ENCODE data around the gene C22orf42. TPM values are rescaled to one million over a fixed set of nuclear protein-coding genes. Genes with fewer than 3 reads are reported as not detected.

Gene C22orf42
- total RNA-seq, 3 donors from 2014 or later (not counting 1 experiment from before 2014, with no cell fraction given): not detected

GRCh38 chr22:32112380-32112779 is 46.7 kb downstream of the C22orf42 start:
- no peaks in the 10 kb centered on the region for H3K4me1 ChIP-seq (ENCODE audit: control insufficient read depth, insufficient read depth, low read length)
- WGBS (ENCODE audit: insufficient coverage): no CpG with 5 or more reads among the region's 2 CpGs
- no peaks in the 10 kb centered on the region for H3K9me3 ChIP-seq (ENCODE audit: control insufficient read depth, insufficient read depth, low read length)
- no peaks in the 10 kb centered on the region for H3K36me3 ChIP-seq (ENCODE audit: control insufficient read depth, insufficient read depth, low read length)
- ATAC-seq (no peak), DNase-seq (no peak)
- no peaks in the 10 kb centered on the region for H3K27me3 ChIP-seq (ENCODE audit: control insufficient read depth, insufficient read depth, low read length)
- Mint-ChIP-seq H3K4me1 (no peaks in the 10 kb centered on the region), H3K27me3 (ENCODE audit: low read depth in 2 of 2) (peaks cover 17 to 42% of the 10 kb centered on the region in 2 donors), H3K9me3 (no peaks in the 10 kb centered on the region), H3K36me3 (no peaks in the 10 kb centered on the region), H3K4me3 (no peak overlapping the region), H3K27ac (no peak overlapping the region)
- H3K27ac ChIP-seq (ENCODE audit: low read length): no peak overlapping the region
- intact Hi-C loops (cut with micrococcal nuclease): no loop called here
- no peak overlapping the region for H3K4me3 ChIP-seq (ENCODE audit: low read length)
- no peak for TF ChIP-seq CTCF (IDR thresholded peaks at IDR 0.05)

- Mint-ChIP-seq H3K36me3 (no peaks in the 10 kb centered on the region), H3K4me1 (no peaks in the 10 kb centered on the region), H3K27ac (no peak overlapping the region), H3K27me3 (ENCODE audit: low read depth in 2 of 2) (peaks cover 13 to 58% of the 10 kb centered on the region in 2 donors), H3K9me3 (no peaks in the 10 kb centered on the region), H3K4me3 (no peak overlapping the region)
- ATAC-seq: peak in 1 of 3 donors; percentile 37
- H3K27ac ChIP-seq (ENCODE audit: low read length): no peak overlapping the region
- peak in 1 of 2 donors; percentile 15 for DNase-seq
- no peaks in the 10 kb centered on the region for H3K27me3 ChIP-seq (ENCODE audit: control insufficient read depth, insufficient read depth, low read length)
- no peaks in the 10 kb centered on the region for H3K36me3 ChIP-seq (ENCODE audit: control insufficient read depth, insufficient read depth, low read length)
- intact Hi-C loops (cut with micrococcal nuclease): loop anchor here (10.0 kb wide), 1 partner anchor 368 kb away; the partner anchor contains the start of gene FBXO7
- no peaks in the 10 kb centered on the region for H3K4me1 ChIP-seq (ENCODE audit: control insufficient read depth, insufficient read depth, low read length)
- no peak for TF ChIP-seq CTCF (IDR thresholded peaks at IDR 0.05)
- no peak overlapping the region for H3K4me3 ChIP-seq (ENCODE audit: low read length)
- WGBS (ENCODE audit: insufficient coverage): 0% methylated on average over 1 of the region's 1 CpG
- no peaks in the 10 kb centered on the region for H3K9me3 ChIP-seq (ENCODE audit: control insufficient read depth, insufficient read depth, low read length)
Observed at GRCh38 chr22:32106930-32107329, 52.2 kb downstream of the C22orf42 start.

- Mint-ChIP-seq H3K9me3 (no peaks in the 10 kb centered on the region), H3K4me1 (no peaks in the 10 kb centered on the region), H3K36me3 (no peaks in the 10 kb centered on the region), H3K4me3 (no peak overlapping the region), H3K27ac (no peak overlapping the region), H3K27me3 (ENCODE audit: low read depth in 2 of 2) (peaks cover 10 to 35% of the 10 kb centered on the region in 2 donors)
- no peaks in the 10 kb centered on the region for H3K9me3 ChIP-seq (ENCODE audit: control insufficient read depth, insufficient read depth, low read length)
- H3K4me1 ChIP-seq (ENCODE audit: control insufficient read depth, insufficient read depth, low read length): no peaks in the 10 kb centered on the region
- 51% methylated on average over 2 of the region's 2 CpGs for WGBS (ENCODE audit: insufficient coverage)
- DNase-seq (peak in 1 of 2 donors; percentile 50), ATAC-seq (no peak)
- peak; percentile 65 for TF ChIP-seq CTCF (IDR thresholded peaks at IDR 0.05)
- intact Hi-C loops (cut with micrococcal nuclease): loop anchor here (1.0 to 10.0 kb wide), 3 partner anchors 104 to 371 kb away; partner anchors contain the start of gene FBXO7
- H3K27ac ChIP-seq (ENCODE audit: low read length): no peak overlapping the region
- no peaks in the 10 kb centered on the region for H3K27me3 ChIP-seq (ENCODE audit: control insufficient read depth, insufficient read depth, low read length)
- no peaks in the 10 kb centered on the region for H3K36me3 ChIP-seq (ENCODE audit: control insufficient read depth, insufficient read depth, low read length)
- no peak overlapping the region for H3K4me3 ChIP-seq (ENCODE audit: low read length)
Observed at GRCh38 chr22:32103658-32104315, 55.3 kb downstream of the C22orf42 start.

Data from natural killer cell (primary cell).